HepG2 (cell line): ENCODE measurements around the gene FASTK. TPM values are rescaled to one million over a fixed set of nuclear protein-coding genes. Genes with fewer than 3 reads are reported as not detected.
A peak's percentile ranks its signal among the peaks of the same experiment; 100 is the strongest.

ENCODE experiments used
- AGO1 ChIP-seq: fragments of 200-400 bp; formaldehyde crosslinking; IDR thresholded peaks from 2 replicates; pipeline ENCODE4 v1.6.1; 2017; ENCODE audit warnings: mild to moderate bottlenecking, low read depth, low read length, moderate library complexity; ENCODE audit not compliant: poor library complexity, severe bottlenecking
- GFI1 ChIP-seq: sonication (generic); formaldehyde crosslinking; IDR thresholded peaks from 2 replicates; pipeline ENCODE4 v1.5.0; 2020; ENCODE audit warnings: missing genetic modification reagents, mild to moderate bottlenecking, borderline replicate concordance
- KAT8 ChIP-seq: IDR thresholded peaks from 2 replicates; pipeline ENCODE4 v1.6.1; 2016; ENCODE audit warnings: missing genetic modification reagents, missing compliant biosample characterization
- SIN3A ChIP-seq: IDR thresholded peaks from 2 replicates; pipeline ENCODE4 v1.6.1; 2011; ENCODE audit warnings: low read depth, mild to moderate bottlenecking, control low read depth, low read length, borderline replicate concordance
- ZBTB42 ChIP-seq: sonication (generic); formaldehyde crosslinking; IDR thresholded peaks from 2 replicates; pipeline ENCODE4 v1.5.0; 2020; ENCODE audit warnings: mild to moderate bottlenecking, missing genetic modification reagents
- ZFP36L1 ChIP-seq: sonication (generic); formaldehyde crosslinking; IDR thresholded peaks from 2 replicates; pipeline ENCODE4 v1.8.0; 2022; ENCODE audit warnings: mild to moderate bottlenecking, missing genetic modification reagents, moderate library complexity
- ZFY ChIP-seq: sonication (generic); formaldehyde crosslinking; IDR thresholded peaks from 2 replicates; pipeline ENCODE4 v1.4.0; 2020; ENCODE audit warnings: missing genetic modification reagents
- ZMYM3 ChIP-seq: sonication (generic); formaldehyde crosslinking; IDR thresholded peaks from 2 replicates; pipeline ENCODE4 v1.5.1; 2020; ENCODE audit warnings: mild to moderate bottlenecking, missing genetic modification reagents
- ZNF232 ChIP-seq: sonication (generic); formaldehyde crosslinking; IDR thresholded peaks from 2 replicates; pipeline ENCODE4 v1.4.0; 2020; ENCODE audit warnings: missing genetic modification reagents, borderline replicate concordance
- ZNF333 ChIP-seq: sonication (generic); formaldehyde crosslinking; IDR thresholded peaks from 2 replicates; pipeline ENCODE4 v1.4.0; 2020; ENCODE audit warnings: mild to moderate bottlenecking, missing genetic modification reagents, borderline replicate concordance
- ZNF746 ChIP-seq: sonication (generic); formaldehyde crosslinking; IDR thresholded peaks from 2 replicates; pipeline ENCODE4 v1.8.0; 2022; ENCODE audit warnings: mild to moderate bottlenecking, missing genetic modification reagents
- ZNF777 ChIP-seq: sonication (generic); formaldehyde crosslinking; IDR thresholded peaks from 2 replicates; pipeline ENCODE4 v1.4.0; 2020; ENCODE audit warnings: missing genetic modification reagents
- ZNF83 ChIP-seq: sonication (generic); formaldehyde crosslinking; IDR thresholded peaks from 2 replicates; pipeline ENCODE4 v1.4.0; 2020; ENCODE audit warnings: missing genetic modification reagents, mild to moderate bottlenecking, borderline replicate concordance
- polyA plus RNA-seq, 8 experiments: library from polyadenylated mRNA; depleted of rRNA in 3 of 8; stranded (reverse) in 7 of 8; unstranded in 1 of 8; fragments of >200 nt; fragmentation: Illumina TruSeq in 4 of 8; extraction: Trizol in 4 of 8; gene quantifications; 2 replicates each; pipeline versions ENCODE4 v1.2.1 to v1.2.3, GENCODE V29; 2011 to 2016; ENCODE audit warnings: low read depth in 4 of 8, missing spikeins in 1 of 8, mixed read lengths in 1 of 8; ENCODE audit not compliant: insufficient read depth in 1 of 8
- total RNA-seq, 5 experiments: library from RNA; depleted of rRNA; stranded (reverse); fragments of >200 nt; fragmentation: Illumina TruSeq; extraction: Trizol; gene quantifications; 2 replicates each; pipeline ENCODE4 v1.2.3, GENCODE V29; 2016; ENCODE audit warnings: low read depth in 1 of 5
- TF ChIP-seq, protein P1 (sequence below): IDR thresholded peaks from 2 replicates; pipeline ENCODE4 v1.6.1; 2018; ENCODE audit warnings: missing genetic modification reagents, mild to moderate bottlenecking, missing compliant biosample characterization
- TF ChIP-seq, protein P2 (sequence below): sonication (generic); formaldehyde crosslinking; IDR thresholded peaks from 2 replicates; pipeline ENCODE4 v1.4.0; 2020; ENCODE audit warnings: missing genetic modification reagents
- TF ChIP-seq, protein P3 (sequence below): sonication (generic); formaldehyde crosslinking; IDR thresholded peaks from 2 replicates; pipeline ENCODE4 v1.8.1; 2023; ENCODE audit warnings: missing genetic modification reagents, mild to moderate bottlenecking, borderline replicate concordance
- TF ChIP-seq, protein P4 (sequence below): sonication (generic); formaldehyde crosslinking; IDR thresholded peaks from 2 replicates; pipeline ENCODE4 v1.4.0; 2020; ENCODE audit warnings: missing genetic modification reagents, low read depth, mild to moderate bottlenecking, borderline replicate concordance
- TF ChIP-seq, protein P5 (sequence below): sonication (generic); formaldehyde crosslinking; IDR thresholded peaks from 2 replicates; pipeline ENCODE4 v1.5.1; 2020; ENCODE audit warnings: missing genetic modification reagents, mild to moderate bottlenecking, borderline replicate concordance
- TF ChIP-seq, protein P6 (sequence below): sonication (generic); formaldehyde crosslinking; IDR thresholded peaks from 2 replicates; pipeline ENCODE4 v1.8.0; 2022; ENCODE audit warnings: missing genetic modification reagents, mild to moderate bottlenecking, borderline replicate concordance

The FASTK gene
- total and polyA plus RNA-seq, 2 of the 13 experiments (the other 11 are each of a cell fraction or from before 2014, with no cell fraction given), result 52.9 to 55.7 TPM

DNA sequence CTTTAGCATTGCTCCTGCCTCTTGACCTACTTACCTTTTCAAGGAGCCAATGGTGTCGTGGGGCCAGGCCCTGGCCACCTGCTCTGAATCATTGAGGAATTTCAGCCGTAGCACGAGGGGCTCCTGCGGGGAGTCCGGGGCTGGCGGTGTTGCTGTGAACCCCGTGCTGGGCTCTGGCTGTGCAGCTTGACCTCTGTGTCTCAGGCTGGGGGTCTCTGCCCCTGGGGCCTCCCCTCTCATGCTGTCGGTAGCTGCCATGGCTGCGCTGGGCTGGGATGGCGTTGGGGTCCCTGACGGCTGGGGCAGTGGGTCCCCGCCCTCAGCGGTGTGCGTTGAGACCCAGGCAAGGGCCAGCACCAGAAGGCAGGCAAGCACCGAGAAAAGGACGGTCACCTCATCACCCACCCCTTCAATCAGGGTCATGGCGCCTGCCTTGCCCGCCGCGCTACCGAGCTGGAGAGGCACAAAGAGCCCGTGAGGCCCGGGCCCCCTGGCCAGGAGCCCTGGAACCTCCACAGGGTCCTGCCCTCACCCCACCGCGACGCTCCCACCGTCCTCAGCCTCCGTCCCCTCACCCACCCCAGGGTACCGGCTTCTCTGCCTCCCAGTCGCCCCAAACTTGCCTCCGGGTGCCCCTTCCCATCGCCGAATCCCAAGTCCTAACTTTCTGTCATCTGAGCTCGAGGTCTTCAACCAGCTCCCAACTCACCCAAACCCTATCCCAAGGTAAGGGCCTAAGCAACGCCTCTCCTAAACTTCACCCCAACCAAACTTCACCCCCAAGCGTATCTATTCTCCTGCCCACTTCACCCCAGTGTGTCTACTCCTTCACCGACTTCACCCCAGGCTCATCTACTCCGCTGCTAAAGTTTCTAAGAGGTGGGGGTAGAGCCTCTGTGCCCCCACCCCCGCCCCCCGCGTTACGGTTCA, 1.8 kb upstream of the FASTK start (continued):
- TF ChIP-seq, protein P1, sequence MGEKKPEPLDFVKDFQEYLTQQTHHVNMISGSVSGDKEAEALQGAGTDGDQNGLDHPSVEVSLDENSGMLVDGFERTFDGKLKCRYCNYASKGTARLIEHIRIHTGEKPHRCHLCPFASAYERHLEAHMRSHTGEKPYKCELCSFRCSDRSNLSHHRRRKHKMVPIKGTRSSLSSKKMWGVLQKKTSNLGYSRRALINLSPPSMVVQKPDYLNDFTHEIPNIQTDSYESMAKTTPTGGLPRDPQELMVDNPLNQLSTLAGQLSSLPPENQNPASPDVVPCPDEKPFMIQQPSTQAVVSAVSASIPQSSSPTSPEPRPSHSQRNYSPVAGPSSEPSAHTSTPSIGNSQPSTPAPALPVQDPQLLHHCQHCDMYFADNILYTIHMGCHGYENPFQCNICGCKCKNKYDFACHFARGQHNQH (CRISPR knock-in tag), result no peak
- TF ChIP-seq, protein P2, sequence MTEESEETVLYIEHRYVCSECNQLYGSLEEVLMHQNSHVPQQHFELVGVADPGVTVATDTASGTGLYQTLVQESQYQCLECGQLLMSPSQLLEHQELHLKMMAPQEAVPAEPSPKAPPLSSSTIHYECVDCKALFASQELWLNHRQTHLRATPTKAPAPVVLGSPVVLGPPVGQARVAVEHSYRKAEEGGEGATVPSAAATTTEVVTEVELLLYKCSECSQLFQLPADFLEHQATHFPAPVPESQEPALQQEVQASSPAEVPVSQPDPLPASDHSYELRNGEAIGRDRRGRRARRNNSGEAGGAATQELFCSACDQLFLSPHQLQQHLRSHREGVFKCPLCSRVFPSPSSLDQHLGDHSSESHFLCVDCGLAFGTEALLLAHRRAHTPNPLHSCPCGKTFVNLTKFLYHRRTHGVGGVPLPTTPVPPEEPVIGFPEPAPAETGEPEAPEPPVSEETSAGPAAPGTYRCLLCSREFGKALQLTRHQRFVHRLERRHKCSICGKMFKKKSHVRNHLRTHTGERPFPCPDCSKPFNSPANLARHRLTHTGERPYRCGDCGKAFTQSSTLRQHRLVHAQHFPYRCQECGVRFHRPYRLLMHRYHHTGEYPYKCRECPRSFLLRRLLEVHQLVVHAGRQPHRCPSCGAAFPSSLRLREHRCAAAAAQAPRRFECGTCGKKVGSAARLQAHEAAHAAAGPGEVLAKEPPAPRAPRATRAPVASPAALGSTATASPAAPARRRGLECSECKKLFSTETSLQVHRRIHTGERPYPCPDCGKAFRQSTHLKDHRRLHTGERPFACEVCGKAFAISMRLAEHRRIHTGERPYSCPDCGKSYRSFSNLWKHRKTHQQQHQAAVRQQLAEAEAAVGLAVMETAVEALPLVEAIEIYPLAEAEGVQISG (CRISPR knock-in tag), result no peak
- TF ChIP-seq AGO1 (no peak), SIN3A (no peak), ZFY (no peak; the same call in 1 of the 2 replicates), ZNF232 (CRISPR knock-in tag) (0 out of 2 replicates have a peak, but pooled peaks have one; percentile 37), GFI1 (no peak), KAT8 (CRISPR knock-in tag) (no peak), ZFP36L1 (CRISPR knock-in tag) (no peak), ZNF83 (CRISPR knock-in tag) (no peak), ZNF746 (no peak), ZMYM3 (CRISPR knock-in tag) (no peak), ZNF777 (no peak), ZNF333 (CRISPR knock-in tag) (no peak), ZBTB42 (CRISPR knock-in tag) (no peak)
- TF ChIP-seq, protein P3, sequence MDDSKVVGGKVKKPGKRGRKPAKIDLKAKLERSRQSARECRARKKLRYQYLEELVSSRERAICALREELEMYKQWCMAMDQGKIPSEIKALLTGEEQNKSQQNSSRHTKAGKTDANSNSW (CRISPR knock-in tag), result no peak
- TF ChIP-seq, protein P4, sequence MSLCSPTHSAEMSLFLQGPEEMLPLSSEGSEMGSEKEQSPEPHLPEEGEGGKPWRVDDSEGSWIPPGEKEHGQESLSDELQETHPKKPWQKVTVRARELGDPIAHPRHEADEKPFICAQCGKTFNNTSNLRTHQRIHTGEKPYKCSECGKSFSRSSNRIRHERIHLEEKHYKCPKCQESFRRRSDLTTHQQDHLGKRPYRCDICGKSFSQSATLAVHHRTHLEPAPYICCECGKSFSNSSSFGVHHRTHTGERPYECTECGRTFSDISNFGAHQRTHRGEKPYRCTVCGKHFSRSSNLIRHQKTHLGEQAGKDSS (CRISPR knock-in tag), result no peak
- TF ChIP-seq, protein P5, sequence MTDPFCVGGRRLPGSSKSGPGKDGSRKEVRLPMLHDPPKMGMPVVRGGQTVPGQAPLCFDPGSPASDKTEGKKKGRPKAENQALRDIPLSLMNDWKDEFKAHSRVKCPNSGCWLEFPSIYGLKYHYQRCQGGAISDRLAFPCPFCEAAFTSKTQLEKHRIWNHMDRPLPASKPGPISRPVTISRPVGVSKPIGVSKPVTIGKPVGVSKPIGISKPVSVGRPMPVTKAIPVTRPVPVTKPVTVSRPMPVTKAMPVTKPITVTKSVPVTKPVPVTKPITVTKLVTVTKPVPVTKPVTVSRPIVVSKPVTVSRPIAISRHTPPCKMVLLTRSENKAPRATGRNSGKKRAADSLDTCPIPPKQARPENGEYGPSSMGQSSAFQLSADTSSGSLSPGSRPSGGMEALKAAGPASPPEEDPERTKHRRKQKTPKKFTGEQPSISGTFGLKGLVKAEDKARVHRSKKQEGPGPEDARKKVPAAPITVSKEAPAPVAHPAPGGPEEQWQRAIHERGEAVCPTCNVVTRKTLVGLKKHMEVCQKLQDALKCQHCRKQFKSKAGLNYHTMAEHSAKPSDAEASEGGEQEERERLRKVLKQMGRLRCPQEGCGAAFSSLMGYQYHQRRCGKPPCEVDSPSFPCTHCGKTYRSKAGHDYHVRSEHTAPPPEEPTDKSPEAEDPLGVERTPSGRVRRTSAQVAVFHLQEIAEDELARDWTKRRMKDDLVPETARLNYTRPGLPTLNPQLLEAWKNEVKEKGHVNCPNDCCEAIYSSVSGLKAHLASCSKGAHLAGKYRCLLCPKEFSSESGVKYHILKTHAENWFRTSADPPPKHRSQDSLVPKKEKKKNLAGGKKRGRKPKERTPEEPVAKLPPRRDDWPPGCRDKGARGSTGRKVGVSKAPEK (CRISPR knock-in tag), result no peak
- TF ChIP-seq, protein P6, sequence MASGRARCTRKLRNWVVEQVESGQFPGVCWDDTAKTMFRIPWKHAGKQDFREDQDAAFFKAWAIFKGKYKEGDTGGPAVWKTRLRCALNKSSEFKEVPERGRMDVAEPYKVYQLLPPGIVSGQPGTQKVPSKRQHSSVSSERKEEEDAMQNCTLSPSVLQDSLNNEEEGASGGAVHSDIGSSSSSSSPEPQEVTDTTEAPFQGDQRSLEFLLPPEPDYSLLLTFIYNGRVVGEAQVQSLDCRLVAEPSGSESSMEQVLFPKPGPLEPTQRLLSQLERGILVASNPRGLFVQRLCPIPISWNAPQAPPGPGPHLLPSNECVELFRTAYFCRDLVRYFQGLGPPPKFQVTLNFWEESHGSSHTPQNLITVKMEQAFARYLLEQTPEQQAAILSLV, result peak; percentile 46; the same call in 1 of the 2 replicates
